ENCODE data around the gene MARCHF4. TPM values are rescaled to one million over a fixed set of nuclear protein-coding genes. Genes with fewer than 3 reads are reported as not detected.

MARCHF4 gene
- total RNA-seq, 1 experiment from 2014 or later, result 1.9 TPM

DNA sequence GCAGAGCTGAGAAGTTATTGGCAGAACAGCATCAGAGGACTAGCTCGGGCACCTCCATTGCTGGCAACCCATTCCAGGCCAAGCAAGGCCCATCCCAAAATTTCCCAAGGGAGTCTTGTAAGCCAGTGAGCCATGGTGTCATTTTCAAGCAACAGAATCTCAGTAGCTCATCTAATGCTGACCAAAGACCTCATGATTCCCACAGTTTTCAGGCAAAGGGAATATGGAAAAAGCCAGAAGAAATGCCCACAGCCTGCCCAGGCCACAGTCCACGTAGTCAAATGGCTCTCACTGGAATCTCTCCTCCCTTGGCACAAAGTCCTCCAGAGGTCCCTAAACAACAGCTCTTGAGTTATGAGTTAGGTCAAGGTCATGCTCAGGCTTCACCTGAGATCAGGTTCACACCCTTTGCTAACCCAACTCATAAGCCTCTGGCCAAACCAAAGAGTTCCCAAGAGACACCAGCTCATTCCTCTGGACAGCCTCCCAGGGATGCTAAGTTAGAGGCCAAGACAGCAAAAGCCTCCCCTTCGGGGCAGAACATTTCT, 42.6 kb upstream of the MARCHF4 start:
- ChIA-PET POLR2A (ENCODE audit: unreplicated experiment) (no interaction called here), CTCF (no interaction called here)
- intact Hi-C loops (cut with micrococcal nuclease), result loop anchor here (5.0 kb wide), 1 partner anchor 252 kb away; no protein-coding TSS in a partner anchor

DNA sequence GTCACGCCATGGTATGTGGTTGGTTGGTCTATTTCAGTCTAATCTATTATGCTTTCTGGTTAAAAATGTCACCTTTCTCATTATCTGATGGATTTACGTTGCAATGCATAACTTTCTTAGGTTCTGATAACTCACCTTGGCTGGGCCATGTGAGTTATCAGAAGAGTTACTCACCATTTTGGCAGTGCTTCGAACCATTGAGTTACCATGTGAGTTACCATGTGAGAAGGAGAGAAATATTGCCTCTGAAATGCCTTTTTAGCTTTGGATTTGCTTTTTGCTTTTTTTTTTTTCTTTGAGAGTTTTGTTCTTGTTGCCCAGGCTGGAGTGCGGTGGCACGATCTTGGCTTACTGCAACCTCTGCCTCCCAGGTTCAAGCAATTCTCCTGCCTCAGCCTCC, 41.6 kb upstream of the MARCHF4 start:
- CTCF ChIA-PET, result no interaction called here
- Histone ChIP-seq H3K36me3 (ENCODE audit: low read depth, low read length) (peaks cover 2% of the 10 kb centered on the region; the same call in 1 of the 2 replicates), H3K9ac (ENCODE audit: low read length) (no peak overlapping the region), H3K27me3 (ENCODE audit: low read length) (no peaks in the 10 kb centered on the region), H3K27ac (ENCODE audit: low read length) (no peak overlapping the region), H4K20me1 (ENCODE audit: low read length) (no peaks in the 10 kb centered on the region), H3K9me3 (ENCODE audit: low read length) (no peaks in the 10 kb centered on the region), H3K79me2 (ENCODE audit: low read length) (peaks cover 6% of the 10 kb centered on the region; the same call in 1 of the 2 replicates), H2AFZ (ENCODE audit: low read length) (no peak overlapping the region), H3K4me3 (ENCODE audit: low read length) (no peak overlapping the region), H3K4me1 (ENCODE audit: insufficient read depth, low read length) (no peaks in the 10 kb centered on the region; the same call in 1 of the 2 replicates), H3F3A (ENCODE audit: low read length, unreplicated experiment) (no peaks in the 10 kb centered on the region), H3K4me2 (ENCODE audit: low read length) (no peak overlapping the region), H3K9me2 (replicated peaks; ENCODE audit: low read length) (no peaks in the 10 kb centered on the region)
- POLR2A ChIA-PET (ENCODE audit: unreplicated experiment), result no interaction called here
- ATAC-seq (no peak), DNase-seq (no peak)
- TF ChIP-seq EZH2phosphoT487 (IDR thresholded peaks at IDR 0.05; ENCODE audit: borderline replicate concordance, low read length), result no peak
- TF ChIP-seq, protein P1, sequence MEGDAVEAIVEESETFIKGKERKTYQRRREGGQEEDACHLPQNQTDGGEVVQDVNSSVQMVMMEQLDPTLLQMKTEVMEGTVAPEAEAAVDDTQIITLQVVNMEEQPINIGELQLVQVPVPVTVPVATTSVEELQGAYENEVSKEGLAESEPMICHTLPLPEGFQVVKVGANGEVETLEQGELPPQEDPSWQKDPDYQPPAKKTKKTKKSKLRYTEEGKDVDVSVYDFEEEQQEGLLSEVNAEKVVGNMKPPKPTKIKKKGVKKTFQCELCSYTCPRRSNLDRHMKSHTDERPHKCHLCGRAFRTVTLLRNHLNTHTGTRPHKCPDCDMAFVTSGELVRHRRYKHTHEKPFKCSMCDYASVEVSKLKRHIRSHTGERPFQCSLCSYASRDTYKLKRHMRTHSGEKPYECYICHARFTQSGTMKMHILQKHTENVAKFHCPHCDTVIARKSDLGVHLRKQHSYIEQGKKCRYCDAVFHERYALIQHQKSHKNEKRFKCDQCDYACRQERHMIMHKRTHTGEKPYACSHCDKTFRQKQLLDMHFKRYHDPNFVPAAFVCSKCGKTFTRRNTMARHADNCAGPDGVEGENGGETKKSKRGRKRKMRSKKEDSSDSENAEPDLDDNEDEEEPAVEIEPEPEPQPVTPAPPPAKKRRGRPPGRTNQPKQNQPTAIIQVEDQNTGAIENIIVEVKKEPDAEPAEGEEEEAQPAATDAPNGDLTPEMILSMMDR (conservative IDR thresholded peaks at IDR 0.05; ENCODE audit: low read depth, low read length), result no peak
- no peak for TF ChIP-seq EZH2 (IDR thresholded peaks at IDR 0.05; ENCODE audit: low read length, unreplicated experiment)
- no TSS peak for BruUV-seq (replicated peaks)
- intact Hi-C loops (cut with micrococcal nuclease), result loop anchor here (5.0 kb wide), 1 partner anchor 253 kb away; no protein-coding TSS in a partner anchor

More for the DNA sequence above, 42.6 kb upstream of the MARCHF4 start:
- Histone ChIP-seq H3K27ac (ENCODE audit: low read length) (no peak overlapping the region), H3K36me3 (ENCODE audit: low read depth, low read length) (peaks cover 2% of the 10 kb centered on the region; the same call in 1 of the 2 replicates), H3K9ac (ENCODE audit: low read length) (no peak overlapping the region), H3K4me2 (ENCODE audit: low read length) (no peak overlapping the region), H3K4me3 (ENCODE audit: low read length) (no peak overlapping the region), H2AFZ (ENCODE audit: low read length) (no peak overlapping the region), H3K79me2 (ENCODE audit: low read length) (peaks cover 6% of the 10 kb centered on the region; the same call in 1 of the 2 replicates), H3F3A (ENCODE audit: low read length, unreplicated experiment) (no peaks in the 10 kb centered on the region), H4K20me1 (ENCODE audit: low read length) (no peaks in the 10 kb centered on the region), H3K9me3 (ENCODE audit: low read length) (no peaks in the 10 kb centered on the region), H3K4me1 (ENCODE audit: insufficient read depth, low read length) (no peaks in the 10 kb centered on the region; the same call in 1 of the 2 replicates), H3K27me3 (ENCODE audit: low read length) (no peaks in the 10 kb centered on the region), H3K9me2 (replicated peaks; ENCODE audit: low read length) (no peaks in the 10 kb centered on the region)
- TF ChIP-seq, protein P1 (conservative IDR thresholded peaks at IDR 0.05; ENCODE audit: low read depth, low read length), result no peak
- TF ChIP-seq EZH2phosphoT487 (IDR thresholded peaks at IDR 0.05; ENCODE audit: borderline replicate concordance, low read length) (no peak), EZH2 (IDR thresholded peaks at IDR 0.05; ENCODE audit: low read length, unreplicated experiment) (no peak)
- no TSS peak for BruUV-seq (replicated peaks)
- DNase-seq (no peak), ATAC-seq (no peak)

Data from PC-3 (cell line).